HTERT RPE-1 (cell line): ENCODE results near the gene NEU4.
"Not testable (repeated sequence)": the region's sequence is repeated elsewhere in the genome, so short reads cannot be mapped to it uniquely, and the experiment has no call there.

ENCODE experiments used
- in situ Hi-C: fragments of 300-500 bp; cut with MboI; formaldehyde crosslinking; loops from 4 replicates; pipeline ENCODE4 v1.14.3; 2020; ENCODE audit warnings: low sequenced_read_pairs

NEU4 gene

DNA sequence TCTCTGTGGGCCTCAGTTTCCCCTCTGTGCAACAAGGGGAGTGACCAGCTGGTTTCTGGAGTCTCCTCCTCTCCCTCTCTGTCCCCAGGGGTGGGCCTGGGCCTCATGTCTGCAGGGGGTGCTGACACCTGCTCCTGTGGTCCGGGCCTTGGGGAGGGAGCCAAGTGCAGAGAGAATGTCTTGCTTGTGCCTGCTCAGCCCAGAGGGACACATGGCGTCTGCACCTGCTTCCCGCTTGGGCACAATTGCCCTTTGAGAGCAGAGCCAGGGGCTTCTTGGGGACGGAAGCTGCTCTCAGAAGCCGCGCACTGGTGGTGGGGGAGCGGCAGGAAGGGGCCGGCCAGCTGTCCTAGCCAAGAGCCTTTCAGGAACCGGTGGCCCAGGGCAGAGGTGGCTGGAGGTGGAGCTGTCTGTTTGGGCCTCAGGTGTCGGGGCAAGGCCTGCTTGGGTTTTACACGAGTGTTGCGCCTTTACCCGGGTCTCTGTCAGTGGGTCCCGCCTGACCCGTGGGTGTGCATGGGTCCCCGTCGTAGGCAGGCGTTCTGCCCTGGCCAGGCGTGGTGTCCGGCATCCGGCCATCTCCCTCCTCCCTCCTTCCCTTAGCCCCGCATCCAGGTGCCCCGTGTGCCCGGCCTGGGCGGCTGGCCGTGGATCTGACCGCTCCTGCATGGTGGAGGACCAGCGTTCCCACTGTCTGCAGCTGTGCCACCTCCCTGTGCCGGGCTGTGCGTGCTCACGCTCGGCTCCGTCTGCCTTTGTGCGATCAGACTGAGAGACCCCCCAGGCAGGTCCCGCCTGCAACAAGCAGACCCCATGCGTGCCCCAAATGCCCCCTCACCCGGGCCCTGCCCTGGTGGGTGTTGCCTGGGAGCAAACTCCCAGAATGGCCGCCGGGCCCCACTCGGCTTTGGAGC lies 4.0 kb downstream of the NEU4 start:
- in situ Hi-C loops: no loop called here

DNA sequence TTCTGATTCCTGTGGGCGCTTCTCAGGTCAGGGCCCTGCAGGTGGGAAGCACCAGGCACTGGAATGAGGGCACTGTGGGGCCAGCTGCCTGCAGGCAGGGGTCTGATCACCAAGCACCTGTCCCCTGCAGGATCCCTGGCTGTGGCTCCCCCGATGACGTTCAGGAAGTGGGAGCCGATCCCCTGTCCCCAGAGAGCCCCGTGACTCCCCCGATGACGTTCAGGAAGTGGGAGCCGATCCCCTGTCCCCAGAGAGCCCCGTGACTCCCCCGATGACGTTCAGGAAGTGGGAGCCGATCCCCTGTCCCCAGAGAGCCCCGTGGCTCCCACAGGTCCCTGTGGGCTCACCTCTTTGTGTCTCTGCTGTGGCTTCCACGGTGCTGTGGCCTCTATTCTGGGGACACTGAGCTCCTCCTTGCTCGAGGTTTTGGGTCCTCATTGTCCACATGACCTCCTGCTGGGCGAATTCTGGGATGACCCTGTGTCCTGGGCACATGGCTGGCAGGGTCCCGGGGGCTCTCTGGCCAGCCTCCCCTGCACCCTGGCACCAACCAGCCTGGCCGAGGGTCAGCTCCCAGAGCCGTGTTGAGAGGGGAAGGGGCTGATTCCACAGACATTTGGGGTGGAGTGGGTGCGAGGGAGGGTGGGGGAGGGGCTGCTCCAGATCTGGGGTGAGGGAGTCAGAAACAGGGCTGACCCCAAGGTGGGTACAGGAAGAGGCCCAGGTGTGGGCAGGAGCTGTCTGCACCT lies 4.8 kb downstream of the NEU4 start:
- in situ Hi-C loops: no loop called here

DNA sequence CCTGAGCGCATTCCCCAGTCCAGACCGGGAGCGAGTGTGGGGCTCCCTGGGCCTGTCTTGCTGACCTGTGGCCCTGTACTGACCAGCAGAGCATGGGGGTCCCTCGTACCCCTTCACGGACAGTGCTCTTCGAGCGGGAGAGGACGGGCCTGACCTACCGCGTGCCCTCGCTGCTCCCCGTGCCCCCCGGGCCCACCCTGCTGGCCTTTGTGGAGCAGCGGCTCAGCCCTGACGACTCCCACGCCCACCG lies 5.3 kb downstream of the NEU4 start:
- in situ Hi-C loops: no loop called here

DNA sequence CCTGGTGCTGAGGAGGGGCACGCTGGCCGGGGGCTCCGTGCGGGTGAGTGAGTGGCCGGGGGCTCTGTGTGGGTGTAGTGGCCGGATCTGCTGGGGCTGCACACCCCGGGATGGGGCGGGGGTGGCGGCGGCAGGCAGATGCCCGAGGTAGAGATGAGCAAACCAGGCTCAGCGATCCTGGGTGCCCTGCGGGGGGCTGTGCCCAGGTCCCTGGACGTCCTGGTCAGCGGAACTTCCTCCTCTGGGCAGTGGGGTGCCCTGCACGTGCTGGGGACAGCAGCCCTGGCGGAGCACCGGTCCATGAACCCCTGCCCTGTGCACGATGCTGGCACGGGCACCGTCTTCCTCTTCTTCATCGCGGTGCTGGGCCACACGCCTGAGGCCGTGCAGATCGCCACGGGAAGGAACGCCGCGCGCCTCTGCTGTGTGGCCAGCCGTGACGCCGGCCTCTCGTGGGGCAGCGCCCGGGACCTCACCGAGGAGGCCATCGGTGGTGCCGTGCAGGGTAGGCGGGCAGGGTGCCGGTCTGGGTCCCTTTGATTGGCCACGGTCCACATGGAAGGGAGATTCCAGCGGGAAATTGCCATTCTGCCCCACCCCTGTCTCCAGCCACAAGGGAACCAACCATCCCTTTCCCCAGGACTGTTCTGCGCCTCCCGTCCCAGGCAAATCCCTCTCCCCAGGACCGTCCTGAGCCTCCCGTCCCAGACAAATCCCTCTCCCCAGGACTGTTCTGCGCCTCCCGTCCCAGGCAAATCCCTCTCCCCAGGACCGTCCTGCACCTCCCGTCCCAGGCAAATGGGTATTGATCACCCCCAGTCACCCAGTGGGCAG lies 5.9 kb downstream of the NEU4 start:
- in situ Hi-C loops: no loop called here

DNA sequence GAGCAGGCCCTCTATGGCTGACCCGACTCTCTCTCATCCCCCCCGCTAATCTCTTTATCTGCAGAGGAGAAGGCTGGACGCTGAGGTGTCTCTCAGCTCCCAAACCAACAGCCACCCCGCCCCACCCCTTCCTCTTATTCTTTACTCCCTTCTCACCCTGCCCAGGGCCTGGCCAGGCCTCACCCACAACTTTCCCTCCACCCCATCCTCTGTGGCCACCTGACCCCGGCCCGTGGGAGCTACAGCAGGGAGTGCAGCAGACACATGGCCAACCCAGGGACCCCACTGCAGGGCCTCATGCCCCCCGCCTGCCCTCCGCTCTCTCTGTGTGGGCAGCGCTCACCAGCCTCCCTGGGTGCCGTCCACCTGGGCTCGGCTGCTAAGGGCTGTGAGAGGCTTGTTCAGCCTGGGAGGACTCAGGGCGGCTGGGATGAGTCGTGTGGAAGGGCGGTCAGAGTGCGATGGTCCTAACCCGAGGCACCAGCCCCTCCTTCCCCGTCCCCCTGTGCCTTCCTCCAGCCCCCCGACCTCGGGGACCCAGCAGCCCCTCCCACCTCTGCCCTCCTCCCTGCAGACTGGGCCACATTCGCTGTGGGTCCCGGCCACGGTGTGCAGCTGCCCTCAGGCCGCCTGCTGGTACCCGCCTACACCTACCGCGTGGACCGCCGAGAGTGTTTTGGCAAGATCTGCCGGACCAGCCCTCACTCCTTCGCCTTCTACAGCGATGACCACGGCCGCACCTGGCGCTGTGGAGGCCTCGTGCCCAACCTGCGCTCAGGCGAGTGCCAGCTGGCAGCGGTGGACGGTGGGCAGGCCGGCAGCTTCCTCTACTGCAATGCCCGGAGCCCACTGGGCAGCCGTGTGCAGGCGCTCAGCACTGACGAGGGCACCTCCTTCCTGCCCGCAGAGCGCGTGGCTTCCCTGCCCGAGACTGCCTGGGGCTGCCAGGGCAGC lies 6.8 kb downstream of the NEU4 start:
- in situ Hi-C loops: no loop called here

DNA sequence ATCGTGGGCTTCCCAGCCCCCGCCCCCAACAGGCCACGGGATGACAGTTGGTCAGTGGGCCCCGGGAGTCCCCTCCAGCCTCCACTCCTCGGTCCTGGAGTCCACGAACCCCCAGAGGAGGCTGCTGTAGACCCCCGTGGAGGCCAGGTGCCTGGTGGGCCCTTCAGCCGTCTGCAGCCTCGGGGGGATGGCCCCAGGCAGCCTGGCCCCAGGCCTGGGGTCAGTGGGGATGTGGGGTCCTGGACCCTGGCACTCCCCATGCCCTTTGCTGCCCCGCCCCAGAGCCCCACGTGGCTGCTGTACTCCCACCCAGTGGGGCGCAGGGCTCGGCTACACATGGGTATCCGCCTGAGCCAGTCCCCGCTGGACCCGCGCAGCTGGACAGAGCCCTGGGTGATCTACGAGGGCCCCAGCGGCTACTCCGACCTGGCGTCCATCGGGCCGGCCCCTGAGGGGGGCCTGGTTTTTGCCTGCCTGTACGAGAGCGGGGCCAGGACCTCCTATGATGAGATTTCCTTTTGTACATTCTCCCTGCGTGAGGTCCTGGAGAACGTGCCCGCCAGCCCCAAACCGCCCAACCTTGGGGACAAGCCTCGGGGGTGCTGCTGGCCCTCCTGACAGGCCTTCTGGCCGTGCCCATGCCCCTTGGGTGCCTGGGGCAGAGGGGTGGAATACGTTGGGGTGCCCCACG lies 7.6 kb downstream of the NEU4 start:
- in situ Hi-C loops: no loop called here

DNA sequence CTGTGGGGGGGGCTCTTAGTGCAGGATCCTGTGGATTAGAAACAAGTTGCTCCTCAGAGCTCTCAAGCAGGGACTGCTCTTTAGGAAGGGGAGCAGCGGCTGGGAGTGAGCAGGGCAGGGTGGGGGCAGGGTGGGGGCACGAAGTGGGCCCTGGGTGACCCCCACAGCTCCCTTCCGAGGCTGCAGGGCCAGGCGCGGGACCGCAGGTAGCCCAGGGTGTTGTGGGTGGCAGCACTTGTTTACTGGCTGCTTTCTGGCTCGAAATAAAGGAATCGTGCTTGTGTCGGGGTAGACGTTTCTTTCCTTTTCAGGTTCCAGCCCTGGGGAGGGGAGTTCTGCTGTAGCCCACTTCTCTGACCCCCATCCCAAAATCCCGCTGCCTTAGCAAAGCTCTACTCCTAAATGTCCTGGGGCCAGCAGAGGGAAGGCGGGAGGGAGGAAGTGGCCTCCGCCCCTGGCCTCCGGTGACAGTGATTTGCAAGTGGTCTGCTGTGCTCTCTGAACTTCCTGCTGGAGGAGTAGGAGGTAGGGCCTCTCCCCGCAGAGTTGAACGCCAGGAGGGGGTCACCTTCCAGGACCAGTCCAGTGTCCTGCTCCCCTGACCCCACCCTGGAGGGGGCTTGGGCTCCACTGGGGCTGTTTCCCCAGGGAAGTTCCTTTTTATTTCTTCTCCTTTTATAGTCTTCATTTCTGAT lies 8.3 kb downstream of the NEU4 start:
- in situ Hi-C loops: no loop called here

DNA sequence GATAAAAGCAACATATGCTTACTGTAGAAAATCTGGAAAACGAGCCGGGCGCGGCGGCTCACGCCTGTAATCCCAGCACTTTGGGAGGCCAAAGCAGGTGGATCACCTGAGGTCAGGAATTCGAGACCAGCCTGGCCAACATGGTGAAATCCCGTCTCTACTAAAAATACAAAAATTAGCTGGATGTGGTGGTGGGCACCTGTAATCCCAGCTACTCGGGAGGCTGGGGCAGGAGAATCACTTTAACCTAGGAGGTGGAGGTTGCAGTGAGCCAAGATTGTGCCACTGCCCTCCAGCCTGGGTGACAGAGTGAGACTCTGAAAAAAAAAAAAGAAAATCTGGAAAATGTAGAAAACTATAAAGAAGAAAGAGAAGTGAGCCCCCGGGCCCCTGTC lies 8.8 kb downstream of the NEU4 start:
- in situ Hi-C loops: not testable (repeated sequence)

DNA sequence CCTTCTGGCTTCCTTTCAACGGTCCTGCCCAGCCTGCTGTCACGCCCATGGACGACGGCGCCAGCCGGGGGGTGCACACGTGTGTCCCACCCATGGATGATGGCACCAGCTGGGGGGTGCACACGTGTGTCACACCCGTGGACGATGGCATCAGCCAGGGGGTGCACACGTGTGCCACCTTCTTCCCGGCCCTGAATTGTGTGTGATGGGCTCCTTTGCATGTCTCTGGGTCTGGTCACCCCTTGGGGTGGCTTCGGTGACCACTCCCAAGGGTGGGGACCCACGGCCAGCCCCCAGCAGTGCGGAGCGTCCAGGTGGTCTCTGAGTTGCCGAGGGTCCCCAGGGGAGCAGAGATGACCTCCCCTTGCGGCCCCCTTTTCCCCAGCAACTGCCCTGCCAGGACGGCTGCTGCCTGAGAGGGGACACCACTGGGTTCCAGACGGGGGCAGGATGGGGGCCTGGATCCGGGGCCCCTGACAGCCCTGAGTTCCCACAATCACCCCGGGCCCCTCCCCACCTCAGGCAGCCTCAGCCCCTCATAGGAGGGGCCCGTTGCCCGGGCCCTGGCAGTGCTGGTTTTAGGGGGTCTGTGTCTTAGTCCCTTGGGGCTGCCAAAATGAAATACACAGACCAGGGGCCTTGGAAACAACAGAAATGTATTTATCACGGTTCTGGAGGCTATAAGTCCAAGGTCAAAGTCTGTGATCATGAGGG lies 9.4 kb downstream of the NEU4 start:
- in situ Hi-C loops: no loop called here

DNA sequence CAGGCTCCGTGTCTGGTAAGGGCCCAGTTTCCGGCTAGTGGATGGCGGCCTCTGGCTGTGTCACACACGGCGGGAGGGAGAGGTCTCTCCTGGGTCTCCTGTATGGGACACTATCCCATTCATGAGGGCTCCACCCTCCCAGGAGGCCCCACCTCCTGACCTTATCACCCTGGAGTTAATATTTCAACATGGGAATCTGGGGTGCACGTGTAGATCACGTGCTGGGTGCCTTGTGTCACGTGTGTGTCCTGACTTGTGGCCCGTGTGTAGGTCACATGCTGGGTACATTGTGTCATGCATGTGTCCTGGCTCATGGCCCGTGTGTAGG lies 9.9 kb downstream of the NEU4 start:
- in situ Hi-C loops: no loop called here

DNA sequence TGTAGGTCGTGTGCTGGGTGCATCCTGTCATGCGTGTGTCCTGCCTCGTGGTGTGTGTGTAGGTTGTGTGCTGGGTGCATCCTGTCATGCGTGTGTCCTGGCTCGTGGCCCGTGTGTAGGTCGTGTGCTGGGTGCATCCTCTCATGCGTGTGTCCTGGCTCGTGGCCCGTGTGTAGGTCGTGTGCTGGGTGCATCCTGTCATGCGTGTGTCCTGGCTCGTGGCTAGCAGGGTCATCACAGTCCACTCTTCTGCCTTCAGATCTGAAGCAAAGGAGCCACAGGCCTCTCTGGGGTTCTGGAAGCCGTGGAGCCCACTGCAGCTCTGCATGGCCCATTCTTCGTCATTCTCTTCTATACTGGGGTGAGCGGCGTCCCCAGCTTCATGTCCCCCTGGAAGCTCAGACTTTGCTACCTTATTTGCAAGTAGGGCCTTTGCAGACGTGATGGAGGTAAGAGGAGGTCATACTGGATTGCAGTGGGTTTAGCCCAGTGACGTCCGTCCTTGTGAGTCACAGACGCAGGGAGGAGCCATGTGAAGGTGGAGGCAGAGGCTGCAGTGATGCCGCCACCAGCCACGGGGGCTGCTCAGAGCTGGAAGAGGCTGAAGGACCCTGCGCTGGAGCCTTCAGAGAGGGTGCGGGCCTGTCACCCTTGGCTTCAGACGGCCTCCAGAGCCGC lies 11.1 kb downstream of the NEU4 start:
- in situ Hi-C loops: not testable (repeated sequence)

DNA sequence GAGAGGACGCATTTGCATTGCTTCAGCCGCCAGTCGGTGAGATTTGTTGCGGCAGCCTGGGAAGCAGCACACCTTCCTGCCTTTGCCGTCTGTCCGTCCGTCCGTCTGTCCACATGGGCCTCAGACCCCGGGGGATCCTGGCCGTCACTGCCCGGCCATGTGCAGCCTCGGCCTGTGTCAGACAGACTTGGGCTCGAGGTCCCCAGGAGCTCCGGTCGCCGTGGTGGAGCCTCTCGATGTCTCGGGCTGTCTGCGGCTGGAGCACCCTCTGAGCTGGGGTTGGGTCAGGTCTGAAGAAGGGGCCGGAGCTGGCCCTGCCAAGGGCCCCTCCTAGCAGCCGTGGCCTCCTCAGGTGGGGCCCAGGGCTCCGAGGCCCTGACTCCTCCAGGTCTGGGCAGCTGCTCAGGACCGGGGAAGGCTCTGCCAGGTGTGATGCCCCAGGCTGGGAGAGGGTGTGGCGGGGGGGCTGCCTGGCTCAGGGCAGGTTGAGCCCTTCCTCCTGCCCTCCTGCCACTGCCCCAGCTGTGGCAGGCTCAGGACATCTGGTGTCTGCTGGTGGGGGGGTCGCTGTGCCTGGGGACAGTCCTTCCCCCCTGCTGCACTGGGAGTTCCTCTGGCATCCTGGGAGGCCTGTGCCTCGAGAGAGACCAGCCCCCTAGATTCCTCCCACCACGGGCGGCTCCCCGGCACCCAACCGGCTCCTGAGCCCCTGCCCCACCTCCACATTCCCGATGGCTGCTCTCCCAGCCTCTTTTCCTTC lies 11.8 kb downstream of the NEU4 start:
- in situ Hi-C loops: no loop called here

DNA sequence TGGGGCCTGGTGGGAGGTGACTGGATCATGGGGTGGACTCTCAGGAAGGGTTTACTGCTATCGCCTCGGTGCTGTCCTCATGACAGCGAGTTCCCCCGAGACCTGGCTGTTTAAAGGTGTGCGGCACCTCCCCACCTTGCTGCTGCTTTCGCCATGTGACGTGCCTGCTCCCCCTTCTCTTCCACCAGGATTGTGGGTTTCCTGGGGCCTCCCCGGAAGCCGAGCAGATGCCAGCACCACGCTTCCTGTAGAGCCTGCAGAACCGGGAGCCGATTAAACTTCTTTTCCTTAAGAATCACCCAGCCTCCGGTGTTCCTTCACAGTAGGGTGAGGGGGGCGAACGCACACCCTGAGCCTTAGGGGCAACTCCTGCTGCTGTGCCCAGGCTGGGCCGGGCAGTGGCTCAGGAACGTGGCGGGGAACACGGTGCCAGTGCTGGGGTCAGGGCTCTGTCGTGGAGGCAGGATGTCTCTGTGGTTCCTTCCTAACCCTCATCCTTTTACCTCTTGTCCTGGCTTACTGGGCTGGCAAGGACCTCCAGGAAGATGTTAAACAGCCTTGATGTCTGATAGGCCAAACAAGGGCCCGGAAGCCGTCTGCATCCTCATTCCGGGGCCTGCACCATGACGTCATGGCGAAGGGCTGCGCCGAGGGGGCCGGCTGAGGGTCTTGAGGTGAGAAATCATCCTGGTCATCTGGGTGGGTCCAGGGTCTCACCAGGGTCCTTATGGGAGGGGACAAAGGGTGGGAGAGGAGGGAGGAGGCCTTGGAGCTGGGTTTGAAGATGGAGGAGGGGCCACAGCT lies 12.7 kb downstream of the NEU4 start:
- in situ Hi-C loops: no loop called here

DNA sequence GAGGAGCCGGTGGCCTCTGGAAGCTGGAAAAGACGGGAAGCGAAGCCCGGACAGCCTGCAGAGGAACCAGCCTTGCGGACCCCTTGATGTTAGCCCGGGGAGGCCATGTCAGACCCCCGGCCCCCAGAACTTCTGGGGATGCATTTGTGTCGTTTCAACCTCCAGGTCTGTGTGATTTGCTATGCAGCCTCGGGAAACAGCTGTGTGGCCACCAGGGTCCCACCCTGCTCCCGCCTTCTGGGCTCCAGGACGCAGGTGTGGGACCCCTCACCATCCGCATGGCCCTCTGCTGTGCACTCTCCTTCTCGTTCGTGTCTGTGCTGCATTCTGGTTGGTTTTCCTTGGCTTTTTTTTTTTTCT lies 13.3 kb downstream of the NEU4 start:
- in situ Hi-C loops: no loop called here

DNA sequence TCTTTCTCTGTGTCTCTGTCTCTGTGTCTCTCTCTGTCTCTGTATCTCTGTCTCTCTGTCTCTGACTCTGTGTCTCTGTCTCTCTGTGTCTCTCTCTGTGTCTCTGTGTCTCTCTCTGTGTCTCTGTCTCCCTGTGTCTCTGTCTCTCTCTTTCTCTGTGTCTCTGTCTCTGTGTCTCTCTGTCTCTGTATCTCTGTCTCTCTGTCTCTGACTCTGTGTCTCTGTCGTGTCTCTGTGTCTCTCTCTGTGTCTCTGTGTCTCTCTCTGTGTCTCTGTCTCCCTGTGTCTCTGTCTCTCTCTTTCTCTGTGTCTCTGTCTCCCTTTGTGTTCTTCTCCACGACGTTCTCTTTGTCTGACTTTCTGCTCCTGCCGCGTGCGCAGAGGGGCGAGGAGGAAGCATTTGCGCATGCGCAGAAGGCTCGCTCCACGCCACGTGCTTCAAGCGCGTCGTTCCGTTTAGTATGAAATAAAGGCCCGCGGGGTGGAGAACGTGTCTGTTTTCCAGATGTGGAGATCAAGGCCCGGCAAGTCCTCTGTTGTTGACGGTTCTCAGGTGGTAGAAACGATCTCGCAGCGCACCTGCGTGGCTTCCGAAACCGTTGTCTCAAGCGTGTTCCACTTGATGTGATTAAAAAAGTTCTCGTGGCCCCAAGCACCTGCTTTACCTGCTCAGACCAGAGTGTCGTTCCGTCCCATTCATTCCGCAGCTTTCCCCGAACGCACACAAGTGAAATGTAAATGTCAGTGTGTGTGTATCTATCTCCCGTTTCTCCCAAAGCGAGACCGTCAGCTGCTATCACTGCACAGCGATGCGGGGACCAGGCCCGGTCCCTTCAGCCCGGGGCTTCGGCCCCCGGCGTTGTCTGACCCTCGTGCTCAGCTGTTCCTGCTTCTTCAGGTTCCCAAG lies 14.8 kb downstream of the NEU4 start:
- in situ Hi-C loops: not testable (repeated sequence)

DNA sequence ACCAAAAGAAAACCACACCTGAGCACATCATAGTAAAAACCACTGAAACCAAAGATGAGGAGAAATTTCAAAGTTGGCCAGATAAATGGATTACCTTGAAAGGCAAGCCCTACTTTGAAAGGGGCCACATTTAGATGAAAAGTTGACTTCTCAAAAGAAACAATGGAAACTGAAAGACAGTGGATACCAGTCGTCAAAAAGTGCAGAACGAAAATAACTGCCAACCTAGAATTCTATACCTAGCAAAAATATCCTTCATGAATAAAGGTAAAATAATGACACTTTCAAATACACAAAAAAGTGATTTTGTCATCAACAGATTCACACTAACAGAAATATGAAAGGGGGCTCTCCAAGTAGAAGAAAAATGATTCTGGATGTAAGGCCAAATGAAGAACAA lies 18.4 kb downstream of the NEU4 start:
- in situ Hi-C loops: no loop called here
